ENCODE results near the gene WNT7B. TPM values are rescaled to one million over a fixed set of nuclear protein-coding genes. Genes with fewer than 3 reads are reported as not detected.
"Not testable (repeated sequence)": the region's sequence is repeated elsewhere in the genome, so short reads cannot be mapped to it uniquely, and the experiment has no call there.

Gene WNT7B
- total RNA-seq, 1 donor from 2014 or later, result not detected

DNA sequence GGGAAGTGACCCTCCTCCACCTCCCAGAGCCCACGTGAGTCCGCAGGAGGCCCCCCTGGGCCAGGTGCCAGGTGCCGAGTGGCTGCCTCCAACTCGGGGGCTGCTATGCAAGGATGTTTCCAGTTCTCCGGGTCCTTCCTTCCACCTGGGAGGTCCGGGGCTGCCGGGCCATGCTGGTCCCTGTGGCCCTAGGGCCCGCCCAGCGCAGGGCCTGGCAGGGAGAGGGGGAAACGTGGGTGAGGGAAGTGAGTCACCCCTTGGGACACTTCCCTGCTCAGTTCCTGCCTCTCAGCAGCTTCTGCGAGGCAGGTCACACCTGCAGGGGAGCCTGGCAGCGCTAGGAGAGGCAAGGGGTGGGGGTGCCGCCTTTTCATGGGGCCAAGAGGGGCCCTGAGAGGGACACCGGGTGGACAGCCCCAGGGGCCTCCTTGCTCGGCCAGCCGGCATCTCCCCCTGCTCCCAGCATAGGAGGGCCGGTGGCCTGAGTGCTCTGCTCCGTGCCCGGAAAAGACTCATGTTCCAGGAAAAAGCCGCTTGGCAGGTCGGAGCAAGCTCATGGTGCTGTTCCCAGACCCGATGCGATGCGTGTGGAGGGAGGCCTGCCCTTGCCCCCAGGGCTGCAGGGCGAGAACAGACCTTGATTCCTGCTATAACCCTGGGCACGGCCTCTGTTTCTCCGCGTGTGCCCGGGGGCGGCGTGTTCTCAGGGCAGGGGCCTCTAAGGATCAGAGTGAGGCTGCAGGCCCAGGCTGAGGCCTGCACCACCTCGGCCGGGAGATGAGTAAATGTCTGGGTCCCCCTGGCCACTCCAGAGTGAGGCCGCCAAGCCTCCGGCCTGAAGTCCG, 30.3 kb upstream of the WNT7B start:
- Histone ChIP-seq H3K27me3 (no peaks in the 10 kb centered on the region), H3K4me3 (peak overlapping the region; percentile 31 to 37), H3K4me1 (peaks cover 21 to 28% of the 10 kb centered on the region in 2 donors), H3K27ac (peak overlapping the region; percentile 97 to 99), H3K9me3 (no peaks in the 10 kb centered on the region), H3K36me3 (no peaks in the 10 kb centered on the region)
- intact Hi-C loops (cut with DNase I), result loop anchor here (1.0 to 5.0 kb wide), 2 partner anchors 28 to 260 kb away; partner anchors contain the start of gene TTC38
- TF ChIP-seq, protein P1, sequence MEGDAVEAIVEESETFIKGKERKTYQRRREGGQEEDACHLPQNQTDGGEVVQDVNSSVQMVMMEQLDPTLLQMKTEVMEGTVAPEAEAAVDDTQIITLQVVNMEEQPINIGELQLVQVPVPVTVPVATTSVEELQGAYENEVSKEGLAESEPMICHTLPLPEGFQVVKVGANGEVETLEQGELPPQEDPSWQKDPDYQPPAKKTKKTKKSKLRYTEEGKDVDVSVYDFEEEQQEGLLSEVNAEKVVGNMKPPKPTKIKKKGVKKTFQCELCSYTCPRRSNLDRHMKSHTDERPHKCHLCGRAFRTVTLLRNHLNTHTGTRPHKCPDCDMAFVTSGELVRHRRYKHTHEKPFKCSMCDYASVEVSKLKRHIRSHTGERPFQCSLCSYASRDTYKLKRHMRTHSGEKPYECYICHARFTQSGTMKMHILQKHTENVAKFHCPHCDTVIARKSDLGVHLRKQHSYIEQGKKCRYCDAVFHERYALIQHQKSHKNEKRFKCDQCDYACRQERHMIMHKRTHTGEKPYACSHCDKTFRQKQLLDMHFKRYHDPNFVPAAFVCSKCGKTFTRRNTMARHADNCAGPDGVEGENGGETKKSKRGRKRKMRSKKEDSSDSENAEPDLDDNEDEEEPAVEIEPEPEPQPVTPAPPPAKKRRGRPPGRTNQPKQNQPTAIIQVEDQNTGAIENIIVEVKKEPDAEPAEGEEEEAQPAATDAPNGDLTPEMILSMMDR (IDR thresholded peaks at IDR 0.05), result no peak
- DNase-seq (ENCODE audit: low spot score in 2 of 2), result peak; percentile 53 to 90

DNA sequence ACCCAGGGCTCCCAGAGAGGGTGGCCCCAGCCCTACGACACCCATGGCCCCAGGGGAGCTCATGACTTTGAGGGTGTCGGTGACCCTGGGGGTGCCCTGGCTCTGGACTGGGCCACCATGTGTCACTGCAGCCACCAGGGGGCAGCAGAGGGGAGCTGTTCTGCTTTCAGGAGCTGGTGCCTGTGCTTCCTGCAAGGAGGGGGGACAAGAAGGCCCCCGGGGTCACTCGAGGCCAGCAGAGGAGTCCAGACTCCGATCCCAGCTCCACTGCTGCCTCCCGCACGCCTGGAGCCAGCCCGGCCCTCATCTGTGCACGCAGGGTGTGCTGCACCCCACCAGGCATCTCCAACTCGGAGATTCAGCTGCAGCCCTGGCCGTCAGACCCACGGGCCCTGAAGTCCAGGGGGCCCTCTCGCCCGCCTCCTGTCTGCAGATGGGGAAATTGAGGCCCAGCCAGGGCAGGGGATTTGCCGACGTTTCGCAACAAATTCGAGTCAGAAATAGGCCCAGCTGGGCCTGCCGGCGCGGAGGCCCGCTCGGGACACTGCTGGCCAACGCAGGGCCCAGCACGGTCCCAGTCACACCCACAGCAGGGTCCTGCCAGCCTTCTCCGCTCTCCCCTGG, 29.5 kb upstream of the WNT7B start:
- Histone ChIP-seq H3K27me3 (no peaks in the 10 kb centered on the region), H3K4me3 (peak overlapping the region; percentile 31 to 37), H3K4me1 (peaks cover 21 to 28% of the 10 kb centered on the region in 2 donors), H3K36me3 (no peaks in the 10 kb centered on the region), H3K27ac (peak overlapping the region; percentile 97 to 99), H3K9me3 (no peaks in the 10 kb centered on the region)
- TF ChIP-seq, protein P1 (IDR thresholded peaks at IDR 0.05), result peak; percentile 90 to 98 (median 95)
- intact Hi-C loops (cut with DNase I), result loop anchor here (1.0 to 5.0 kb wide), 4 partner anchors 11 to 261 kb away; partner anchors contain the start of gene TTC38
- DNase-seq (ENCODE audit: low spot score in 2 of 2), result peak; percentile 75 to 95

DNA sequence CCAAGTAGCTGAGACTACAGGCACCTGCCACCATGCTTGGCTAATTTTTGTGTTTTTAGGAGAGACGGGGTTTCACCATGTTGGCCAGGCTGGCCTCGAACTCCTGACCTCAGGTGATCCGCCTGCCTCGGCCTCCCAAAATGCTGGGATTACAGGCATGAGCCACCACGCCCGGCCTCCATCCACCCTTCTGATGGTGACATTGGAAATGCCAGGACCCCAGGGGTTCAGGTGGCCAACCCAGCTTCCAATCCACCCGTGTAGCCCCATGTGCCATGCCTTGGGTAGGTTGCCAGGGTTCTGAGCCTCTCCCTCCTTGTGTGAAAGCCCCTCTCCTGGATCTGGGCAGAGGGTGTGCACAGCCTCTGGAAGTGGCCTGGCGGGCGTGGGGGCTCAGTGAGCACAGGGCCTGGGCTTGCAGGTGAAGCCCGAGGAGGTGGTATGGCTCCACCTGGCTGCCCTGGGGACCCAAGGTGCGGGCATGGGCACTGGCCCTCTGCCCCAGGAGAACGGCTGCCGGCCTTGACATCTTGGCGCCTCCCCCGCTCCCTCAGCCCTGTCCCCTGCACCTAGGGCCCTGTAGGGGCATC, 28.2 kb upstream of the WNT7B start:
- H3K9me3 ChIP-seq; H3K27me3 ChIP-seq; H3K27ac ChIP-seq; H3K36me3 ChIP-seq; H3K4me3 ChIP-seq; DNase-seq (ENCODE audit: low spot score in 2 of 2): not testable (repeated sequence)
- intact Hi-C loops (cut with DNase I), result loop anchor here (5.0 kb wide), 1 partner anchor 262 kb away; the partner anchor contains the start of gene TTC38
- H3K4me1 ChIP-seq, result peaks cover 21 to 30% of the 10 kb centered on the region in 2 donors

DNA sequence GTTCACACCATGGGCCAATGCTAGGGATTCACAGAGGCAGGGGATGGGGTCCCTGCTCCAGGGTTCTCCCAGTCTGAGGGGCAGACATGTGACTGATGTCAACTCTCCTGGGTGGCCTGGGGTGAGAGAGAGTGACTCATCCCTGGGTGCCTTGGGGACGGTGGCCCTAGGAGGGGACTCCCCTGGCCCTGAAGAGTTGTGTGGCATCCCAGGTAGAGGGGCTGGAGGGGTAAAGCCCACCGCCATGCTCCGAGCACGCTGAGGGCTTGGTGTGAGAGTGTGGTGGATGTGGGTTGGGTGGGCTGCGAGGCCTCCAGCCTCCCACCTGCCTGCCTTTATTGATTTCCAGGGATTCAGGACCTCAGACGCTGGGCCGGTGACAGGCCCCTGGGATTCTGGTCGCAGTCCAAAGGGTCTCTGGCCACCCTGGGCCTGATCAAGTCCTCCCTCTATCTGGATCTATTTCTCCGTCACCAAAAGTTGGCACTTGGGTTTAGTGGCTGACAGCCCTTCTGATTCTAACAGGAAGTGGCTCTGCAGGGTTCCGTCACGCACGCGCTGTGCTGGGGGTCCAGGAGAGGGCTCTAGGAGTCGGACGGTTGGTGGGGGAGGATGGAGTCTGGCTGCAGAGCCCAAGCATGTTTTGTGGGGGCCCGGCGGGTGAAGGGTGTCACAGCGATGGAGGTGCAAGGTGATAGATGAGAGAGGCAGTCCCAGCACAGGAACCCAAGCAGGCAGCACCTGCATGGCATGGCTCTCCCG, 27.3 kb upstream of the WNT7B start:
- peaks cover 21 to 30% of the 10 kb centered on the region in 2 donors for H3K4me1 ChIP-seq
- H3K27ac ChIP-seq, result no peak overlapping the region
- no peaks in the 10 kb centered on the region for H3K9me3 ChIP-seq
- H3K36me3 ChIP-seq, result no peaks in the 10 kb centered on the region
- intact Hi-C loops (cut with DNase I), result no loop called here
- peak in 1 of 2 donors; percentile 3 for DNase-seq (ENCODE audit: low spot score in 2 of 2)
- no peaks in the 10 kb centered on the region for H3K27me3 ChIP-seq
- no peak overlapping the region for H3K4me3 ChIP-seq
- TF ChIP-seq, protein P1 (IDR thresholded peaks at IDR 0.05), result no peak

DNA sequence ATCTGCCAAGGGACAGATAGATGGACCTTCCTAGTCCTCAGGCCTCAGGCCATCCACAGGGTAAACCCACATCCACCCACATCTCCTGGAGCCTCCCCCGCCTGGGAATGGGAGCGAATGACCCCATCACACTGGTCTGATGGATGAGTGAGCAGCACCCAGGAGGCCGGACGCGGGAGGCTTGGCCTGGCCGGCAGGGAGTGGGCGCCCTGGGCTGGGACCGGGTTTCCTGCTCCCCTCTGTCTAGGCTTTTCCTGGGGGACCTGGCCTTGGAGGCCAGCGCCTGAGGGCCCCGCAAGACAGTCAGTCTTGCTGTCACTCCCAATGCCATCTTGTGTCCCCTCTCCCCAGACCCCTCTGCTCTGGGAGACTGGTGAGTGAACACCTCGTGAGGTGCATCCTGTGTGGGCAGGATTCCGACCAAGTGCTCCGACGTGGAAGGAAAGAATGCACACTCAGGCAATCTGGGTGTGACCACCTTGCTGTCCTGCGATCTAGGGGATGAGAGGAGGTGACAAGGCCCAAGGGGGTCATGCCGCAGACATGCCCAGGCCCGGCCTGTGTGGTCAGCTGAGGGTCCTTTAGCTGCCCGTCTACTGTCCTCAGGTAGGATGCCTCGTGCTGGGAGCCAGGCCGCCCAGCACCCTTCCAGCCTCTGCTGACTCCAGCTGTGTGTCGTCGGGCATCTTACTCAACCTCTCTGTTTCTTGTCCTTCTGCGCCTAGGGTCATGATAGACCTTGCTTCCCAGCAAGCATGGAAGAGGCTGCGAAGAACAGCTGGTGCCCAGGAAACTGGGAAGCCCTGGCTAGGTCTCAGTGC, 26.5 kb upstream of the WNT7B start:
- Histone ChIP-seq H3K4me1 (peaks cover 21 to 29% of the 10 kb centered on the region in 2 donors), H3K4me3 (no peak overlapping the region), H3K27ac (peak overlapping the region in 1 of 2 donors; percentile 33), H3K36me3 (no peaks in the 10 kb centered on the region), H3K27me3 (no peaks in the 10 kb centered on the region), H3K9me3 (no peaks in the 10 kb centered on the region)
- TF ChIP-seq, protein P1 (IDR thresholded peaks at IDR 0.05), result no peak
- intact Hi-C loops (cut with DNase I), result no loop called here
- no peak for DNase-seq (ENCODE audit: low spot score in 2 of 2)
